Ishikawa (cell line): ENCODE measurements around the gene HTT.

ENCODE experiments used
- CEBPB ChIP-seq: IDR thresholded peaks from 2 replicates; pipeline ENCODE4 v1.6.1; 2012
- CREB1 ChIP-seq: IDR thresholded peaks from 2 replicates; pipeline ENCODE4 v1.6.1; 2012; ENCODE audit warnings: low read depth
- EGR1 ChIP-seq: IDR thresholded peaks from 2 replicates; pipeline ENCODE4 v1.6.1; 2012
- EP300 ChIP-seq: IDR thresholded peaks from 2 replicates; pipeline ENCODE4 v1.6.1; 2012; ENCODE audit warnings: borderline replicate concordance
- FOXM1 ChIP-seq: IDR thresholded peaks from 2 replicates; pipeline ENCODE4 v1.6.1; 2012; ENCODE audit warnings: low read depth, borderline replicate concordance
- RAD21 ChIP-seq: IDR thresholded peaks from 2 replicates; pipeline ENCODE4 v1.6.1; 2012; ENCODE audit warnings: low read depth
- TCF12 ChIP-seq: IDR thresholded peaks from 2 replicates; pipeline ENCODE4 v1.6.1; 2012; ENCODE audit warnings: low read depth
- YY1 ChIP-seq: IDR thresholded peaks from 2 replicates; pipeline ENCODE4 v1.6.1; 2012; ENCODE audit warnings: low read depth
- ZBTB7A ChIP-seq: IDR thresholded peaks from 2 replicates; pipeline ENCODE4 v1.6.1; 2012; ENCODE audit warnings: low read depth
- TF ChIP-seq, protein P1 (sequence below): IDR thresholded peaks from 2 replicates; pipeline ENCODE4 v1.6.1; 2012; ENCODE audit warnings: low read depth, mild to moderate bottlenecking
- TF ChIP-seq, protein P2 (sequence below): IDR thresholded peaks from 2 replicates; pipeline ENCODE4 v1.6.1; 2012
- TF ChIP-seq, protein P3 (sequence below): IDR thresholded peaks from 2 replicates; pipeline ENCODE4 v1.6.1; 2012

DNA sequence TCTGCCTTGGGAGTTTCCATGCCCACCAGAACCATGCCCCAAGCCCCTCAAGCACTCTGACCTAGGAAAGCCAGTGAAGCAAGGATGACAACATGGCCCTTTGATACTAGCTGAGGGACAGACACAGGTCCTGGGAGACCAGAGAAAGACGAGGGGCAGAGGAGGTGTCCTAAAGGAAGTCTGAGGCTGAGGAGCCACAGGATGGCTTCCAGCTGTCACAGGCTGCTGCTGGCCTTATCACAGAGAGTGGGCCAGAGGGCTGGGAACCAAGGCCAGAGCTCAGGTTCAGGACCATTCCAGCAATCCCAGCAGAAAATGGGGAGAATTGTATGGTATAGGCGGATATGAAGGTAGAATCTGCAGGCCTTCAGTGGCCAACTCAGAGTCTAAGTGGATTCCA is 142.8 kb downstream of the HTT start:
- no peak for TF ChIP-seq EP300
- no peak for TF ChIP-seq RAD21
- no peak for TF ChIP-seq FOXM1
- TF ChIP-seq, protein P1, sequence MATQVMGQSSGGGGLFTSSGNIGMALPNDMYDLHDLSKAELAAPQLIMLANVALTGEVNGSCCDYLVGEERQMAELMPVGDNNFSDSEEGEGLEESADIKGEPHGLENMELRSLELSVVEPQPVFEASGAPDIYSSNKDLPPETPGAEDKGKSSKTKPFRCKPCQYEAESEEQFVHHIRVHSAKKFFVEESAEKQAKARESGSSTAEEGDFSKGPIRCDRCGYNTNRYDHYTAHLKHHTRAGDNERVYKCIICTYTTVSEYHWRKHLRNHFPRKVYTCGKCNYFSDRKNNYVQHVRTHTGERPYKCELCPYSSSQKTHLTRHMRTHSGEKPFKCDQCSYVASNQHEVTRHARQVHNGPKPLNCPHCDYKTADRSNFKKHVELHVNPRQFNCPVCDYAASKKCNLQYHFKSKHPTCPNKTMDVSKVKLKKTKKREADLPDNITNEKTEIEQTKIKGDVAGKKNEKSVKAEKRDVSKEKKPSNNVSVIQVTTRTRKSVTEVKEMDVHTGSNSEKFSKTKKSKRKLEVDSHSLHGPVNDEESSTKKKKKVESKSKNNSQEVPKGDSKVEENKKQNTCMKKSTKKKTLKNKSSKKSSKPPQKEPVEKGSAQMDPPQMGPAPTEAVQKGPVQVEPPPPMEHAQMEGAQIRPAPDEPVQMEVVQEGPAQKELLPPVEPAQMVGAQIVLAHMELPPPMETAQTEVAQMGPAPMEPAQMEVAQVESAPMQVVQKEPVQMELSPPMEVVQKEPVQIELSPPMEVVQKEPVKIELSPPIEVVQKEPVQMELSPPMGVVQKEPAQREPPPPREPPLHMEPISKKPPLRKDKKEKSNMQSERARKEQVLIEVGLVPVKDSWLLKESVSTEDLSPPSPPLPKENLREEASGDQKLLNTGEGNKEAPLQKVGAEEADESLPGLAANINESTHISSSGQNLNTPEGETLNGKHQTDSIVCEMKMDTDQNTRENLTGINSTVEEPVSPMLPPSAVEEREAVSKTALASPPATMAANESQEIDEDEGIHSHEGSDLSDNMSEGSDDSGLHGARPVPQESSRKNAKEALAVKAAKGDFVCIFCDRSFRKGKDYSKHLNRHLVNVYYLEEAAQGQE: no peak
- TF ChIP-seq YY1: no peak
- TF ChIP-seq TCF12: no peak
- no peak for TF ChIP-seq CREB1
- TF ChIP-seq ZBTB7A: no peak
- TF ChIP-seq, protein P2, sequence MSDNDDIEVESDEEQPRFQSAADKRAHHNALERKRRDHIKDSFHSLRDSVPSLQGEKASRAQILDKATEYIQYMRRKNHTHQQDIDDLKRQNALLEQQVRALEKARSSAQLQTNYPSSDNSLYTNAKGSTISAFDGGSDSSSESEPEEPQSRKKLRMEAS: no peak
- TF ChIP-seq EGR1: no peak
- TF ChIP-seq CEBPB: no peak
- TF ChIP-seq, protein P3, sequence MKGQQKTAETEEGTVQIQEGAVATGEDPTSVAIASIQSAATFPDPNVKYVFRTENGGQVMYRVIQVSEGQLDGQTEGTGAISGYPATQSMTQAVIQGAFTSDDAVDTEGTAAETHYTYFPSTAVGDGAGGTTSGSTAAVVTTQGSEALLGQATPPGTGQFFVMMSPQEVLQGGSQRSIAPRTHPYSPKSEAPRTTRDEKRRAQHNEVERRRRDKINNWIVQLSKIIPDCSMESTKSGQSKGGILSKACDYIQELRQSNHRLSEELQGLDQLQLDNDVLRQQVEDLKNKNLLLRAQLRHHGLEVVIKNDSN: no peak
